Activated CD8-positive, alpha-beta memory T cell treated with anti-CD3 and anti-CD28 coated beads, Interleukin-2, amount 50 U/mL, for 1 hour (primary cell): Measurements from ENCODE around the gene DGKD.
"Not testable (repeated sequence)": the region's sequence is repeated elsewhere in the genome, so short reads cannot be mapped to it uniquely, and the experiment has no call there.

Experiments
- DNase-seq: peaks from one replicate; pipeline ENCODE4 v3.0.0-alpha.2; 2020; ENCODE audit errors: extremely low read depth

DGKD gene

DNA sequence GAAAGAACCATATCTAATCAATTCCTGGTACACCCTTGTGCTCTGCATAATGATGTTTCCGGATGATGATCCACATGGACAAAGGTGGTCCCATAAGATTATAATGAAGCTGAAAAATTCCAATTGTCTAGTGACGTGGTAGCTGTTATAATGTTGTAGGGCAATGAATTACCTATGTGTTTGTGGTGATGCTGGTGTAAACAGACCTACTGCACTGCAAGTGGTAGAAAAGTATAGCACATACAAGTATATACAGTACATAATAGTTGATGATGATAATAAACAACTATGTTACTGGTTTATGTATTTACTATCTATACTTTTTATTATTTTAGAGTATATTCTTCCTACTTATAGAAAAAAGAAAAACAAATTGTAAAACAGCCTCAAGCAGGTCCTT, 8.4 kb downstream of the DGKD start:
- no peak for DNase-seq

DNA sequence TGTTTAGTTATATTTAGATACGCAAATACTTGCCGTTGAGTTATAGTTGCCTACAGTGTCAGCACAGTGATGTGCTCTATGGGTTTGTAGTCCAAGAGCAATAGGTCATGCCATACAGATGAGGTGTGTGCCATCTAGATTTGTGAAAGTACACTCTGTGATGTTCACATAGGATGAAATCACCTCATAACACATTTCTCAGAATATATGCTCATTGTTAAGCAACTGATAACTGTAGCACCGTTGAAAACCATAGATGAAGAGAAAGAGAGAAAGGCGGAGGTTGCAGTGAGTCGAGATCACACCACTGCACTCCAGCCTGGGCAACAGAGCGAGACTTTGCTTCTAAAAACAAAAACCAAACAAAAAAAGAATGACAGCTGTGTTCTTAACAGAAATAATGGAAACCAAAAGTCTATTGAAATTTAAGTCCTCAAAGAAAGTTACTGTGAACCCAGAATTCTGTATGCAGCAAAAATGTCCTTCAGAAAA, 9.5 kb downstream of the DGKD start:
- DNase-seq: no peak

DNA sequence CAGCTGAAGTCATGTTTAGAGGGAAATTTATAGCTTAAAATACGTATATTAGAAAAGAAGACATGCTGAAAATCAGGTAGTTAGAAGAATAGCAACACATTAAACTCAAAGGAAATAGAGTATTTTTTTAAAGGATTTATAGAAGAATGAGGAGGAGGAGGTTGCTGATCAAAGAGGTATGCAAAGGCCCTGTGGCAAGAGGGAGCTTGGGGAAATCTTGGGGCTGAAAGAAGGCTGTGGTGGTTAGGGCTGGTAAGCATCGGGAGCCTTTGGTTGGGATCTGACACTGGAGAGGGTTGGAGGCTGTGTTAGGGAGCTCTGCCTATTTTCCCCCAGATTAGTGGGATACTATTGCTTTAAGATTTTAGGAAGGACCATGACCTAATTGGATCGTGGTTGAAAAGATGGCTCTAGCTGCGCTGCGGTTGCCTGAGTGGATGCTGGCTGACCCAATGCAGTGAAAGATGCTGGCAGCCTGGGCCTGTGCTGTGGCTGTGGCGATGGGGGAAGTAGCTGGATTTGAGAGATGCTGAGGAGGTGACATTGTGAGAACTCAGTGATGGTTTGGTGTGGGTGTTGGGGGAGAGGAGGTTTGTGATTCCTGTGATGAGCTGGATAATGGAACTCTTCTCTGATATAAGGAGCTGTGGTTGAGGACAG, 11.7 kb downstream of the DGKD start:
- DNase-seq: no peak

DNA sequence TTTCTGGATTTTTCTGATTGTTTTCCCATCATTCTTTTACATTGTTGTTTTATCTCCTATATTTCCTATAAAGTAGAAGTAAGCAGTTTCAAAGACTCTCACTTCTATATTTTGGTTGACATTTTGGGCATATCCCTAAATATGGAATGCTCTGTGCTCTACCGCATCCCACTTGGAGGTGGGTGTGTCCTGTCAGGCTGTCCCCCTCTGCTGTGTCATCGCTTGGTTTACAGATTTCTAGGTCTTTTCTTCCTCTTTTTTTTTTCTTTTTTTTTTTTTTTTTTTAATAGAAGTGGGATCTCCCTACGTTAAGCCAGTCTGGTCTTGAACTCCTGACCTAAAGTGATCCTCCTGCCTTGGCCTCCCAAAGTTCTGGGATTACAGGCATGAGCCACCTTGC, 13.3 kb downstream of the DGKD start:
- DNase-seq: no peak

DNA sequence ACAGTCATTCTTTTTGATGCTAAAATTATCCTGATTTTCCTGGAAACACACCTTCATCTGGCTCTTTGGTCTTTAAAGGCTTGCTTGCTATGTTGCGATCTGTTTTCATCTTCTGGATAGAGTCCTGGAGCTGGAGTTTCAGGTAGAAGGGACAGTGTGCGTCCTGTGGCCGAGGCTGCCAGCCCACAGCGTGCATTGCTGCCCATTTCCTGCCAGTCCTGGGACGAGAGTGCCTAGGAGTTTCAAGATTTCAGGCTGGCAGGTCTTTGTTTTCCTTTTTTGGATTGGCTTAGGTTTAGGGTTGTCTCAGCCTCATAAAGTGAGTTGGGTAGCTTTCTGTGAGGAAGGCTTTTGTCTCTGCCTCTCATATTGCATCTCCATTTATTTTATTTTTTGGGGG, 14.5 kb downstream of the DGKD start:
- no peak for DNase-seq

DNA sequence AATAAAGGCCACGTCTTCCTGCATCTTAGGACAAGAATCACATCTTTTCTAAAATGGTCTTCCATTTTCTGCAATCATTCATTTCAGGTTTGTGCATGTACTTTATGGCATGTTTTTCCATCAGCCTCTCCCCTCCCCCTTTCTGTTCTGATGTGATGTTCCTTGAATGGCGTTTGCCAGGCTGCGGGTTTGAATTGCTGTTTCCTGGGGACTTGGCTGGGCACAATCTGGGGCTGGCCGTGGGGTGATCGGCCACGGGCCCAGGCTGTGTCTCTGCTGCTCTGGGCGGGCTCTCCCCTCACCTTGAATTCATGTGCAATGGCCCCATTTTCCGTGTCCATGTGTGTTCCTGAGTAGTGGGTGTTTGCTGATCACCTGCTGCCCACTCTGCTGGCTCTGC, 15.2 kb downstream of the DGKD start:
- DNase-seq: no peak

DNA sequence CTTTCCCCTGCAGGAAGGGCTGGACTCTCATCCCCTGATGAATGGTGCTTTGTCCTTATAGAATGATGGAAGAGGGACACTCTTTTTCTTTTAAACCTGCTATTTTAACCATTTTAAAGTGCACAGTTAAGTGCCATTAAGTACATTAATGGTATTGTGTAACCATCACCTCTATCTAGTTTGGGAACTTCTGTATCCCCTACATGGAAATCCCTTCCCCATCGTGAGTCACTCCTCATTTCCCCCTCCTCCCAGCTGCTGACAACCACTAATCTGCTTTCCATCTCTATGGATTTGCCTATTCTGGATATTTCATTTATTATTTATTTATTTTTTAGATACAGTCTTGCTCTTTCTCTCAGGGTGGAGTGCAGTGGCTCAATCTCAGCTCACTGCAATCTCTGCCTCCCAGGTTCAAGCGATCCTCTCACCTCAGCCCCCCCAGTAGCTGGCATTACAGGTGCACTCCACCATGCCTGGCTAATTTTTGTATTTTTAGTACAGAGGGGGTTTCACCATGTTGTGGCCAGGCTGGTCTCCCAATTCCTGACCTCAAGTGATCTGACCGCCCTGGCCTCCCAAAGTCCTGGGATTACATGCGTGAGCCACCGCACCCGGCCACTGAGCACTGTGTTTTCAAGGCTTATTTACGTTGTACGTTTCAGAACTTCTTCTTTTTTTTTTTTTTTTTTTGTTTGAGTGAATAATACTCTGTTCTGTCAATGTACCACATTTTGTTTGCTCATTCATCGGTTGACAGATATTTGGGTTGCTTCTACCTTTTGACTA, 15.8 kb downstream of the DGKD start:
- no peak for DNase-seq

DNA sequence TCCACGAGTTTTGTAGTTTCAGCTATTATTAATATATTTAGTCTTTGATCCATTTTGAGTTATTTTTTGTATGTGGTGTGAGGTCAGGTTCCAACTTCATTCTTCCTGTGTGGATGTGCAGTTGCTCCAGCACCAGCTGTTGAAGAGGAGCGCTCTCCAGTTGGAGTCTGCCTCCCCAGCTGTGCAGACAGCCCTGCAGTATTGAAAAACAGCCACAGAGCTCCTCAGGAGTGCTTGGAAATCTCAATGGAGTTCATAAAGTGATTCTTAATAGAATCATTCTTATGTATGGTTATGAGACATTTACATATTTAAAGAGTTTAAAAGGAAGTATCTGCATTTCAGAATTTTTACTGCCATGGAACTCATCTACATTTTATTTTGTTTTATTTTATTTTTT, 17.3 kb downstream of the DGKD start:
- no peak for DNase-seq

DNA sequence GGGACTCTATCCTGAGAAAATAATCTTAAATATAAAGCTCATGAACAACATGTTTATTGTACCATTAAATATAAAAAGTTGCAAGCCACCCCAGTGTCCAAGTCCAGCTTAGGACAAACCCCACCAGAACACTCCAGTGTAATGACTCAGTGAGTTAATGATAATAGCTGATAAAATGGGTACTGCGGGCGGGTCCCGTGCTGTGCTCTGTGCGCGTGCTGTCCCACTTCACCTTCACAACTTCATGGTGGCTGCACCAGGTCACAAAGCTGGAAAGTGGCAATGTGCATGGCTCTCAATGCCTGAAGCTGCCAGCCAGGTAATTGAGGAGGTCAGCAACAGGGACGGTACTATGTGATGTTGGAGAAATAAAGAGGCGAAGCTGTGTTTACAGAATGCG, 18.6 kb downstream of the DGKD start:
- no peak for DNase-seq

DNA sequence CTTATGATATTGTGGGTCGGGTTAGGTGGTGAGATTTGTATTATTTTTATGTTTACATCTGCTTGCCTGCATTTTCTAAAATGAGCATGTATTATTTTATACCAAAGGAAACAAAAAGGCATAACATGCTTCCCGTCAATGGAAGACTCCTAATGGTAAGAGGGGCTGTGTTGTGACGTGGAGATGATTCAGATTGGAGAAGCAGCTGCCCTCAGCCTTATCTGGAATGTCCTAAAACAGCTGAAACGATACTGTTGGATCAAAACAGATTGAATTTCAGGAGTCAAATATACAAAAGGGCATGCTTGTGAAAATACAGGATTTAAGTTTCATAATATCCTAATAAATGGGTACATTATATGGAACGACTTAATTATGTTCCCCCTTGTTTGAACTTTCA, 19.0 kb downstream of the DGKD start:
- no peak for DNase-seq

DNA sequence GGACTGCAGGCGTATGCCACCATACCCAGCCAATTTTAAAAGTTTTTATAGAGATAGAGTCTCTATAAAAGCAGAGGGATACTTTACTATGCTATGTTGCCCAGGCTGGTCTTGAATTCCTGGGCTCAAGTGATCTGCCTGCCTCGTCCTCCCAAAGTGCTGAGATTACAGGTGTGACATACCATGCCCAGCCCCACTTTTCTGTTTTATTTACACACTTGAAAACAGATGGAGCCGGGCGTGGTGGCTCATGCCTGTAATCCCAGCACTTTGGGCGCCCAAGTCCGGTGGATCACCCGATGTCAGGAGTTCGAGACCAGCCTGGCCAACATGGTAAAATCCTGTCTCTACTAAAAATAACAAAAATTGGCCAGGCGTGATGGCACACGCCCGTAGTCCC, 20.5 kb downstream of the DGKD start:
- DNase-seq: not testable (repeated sequence)

DNA sequence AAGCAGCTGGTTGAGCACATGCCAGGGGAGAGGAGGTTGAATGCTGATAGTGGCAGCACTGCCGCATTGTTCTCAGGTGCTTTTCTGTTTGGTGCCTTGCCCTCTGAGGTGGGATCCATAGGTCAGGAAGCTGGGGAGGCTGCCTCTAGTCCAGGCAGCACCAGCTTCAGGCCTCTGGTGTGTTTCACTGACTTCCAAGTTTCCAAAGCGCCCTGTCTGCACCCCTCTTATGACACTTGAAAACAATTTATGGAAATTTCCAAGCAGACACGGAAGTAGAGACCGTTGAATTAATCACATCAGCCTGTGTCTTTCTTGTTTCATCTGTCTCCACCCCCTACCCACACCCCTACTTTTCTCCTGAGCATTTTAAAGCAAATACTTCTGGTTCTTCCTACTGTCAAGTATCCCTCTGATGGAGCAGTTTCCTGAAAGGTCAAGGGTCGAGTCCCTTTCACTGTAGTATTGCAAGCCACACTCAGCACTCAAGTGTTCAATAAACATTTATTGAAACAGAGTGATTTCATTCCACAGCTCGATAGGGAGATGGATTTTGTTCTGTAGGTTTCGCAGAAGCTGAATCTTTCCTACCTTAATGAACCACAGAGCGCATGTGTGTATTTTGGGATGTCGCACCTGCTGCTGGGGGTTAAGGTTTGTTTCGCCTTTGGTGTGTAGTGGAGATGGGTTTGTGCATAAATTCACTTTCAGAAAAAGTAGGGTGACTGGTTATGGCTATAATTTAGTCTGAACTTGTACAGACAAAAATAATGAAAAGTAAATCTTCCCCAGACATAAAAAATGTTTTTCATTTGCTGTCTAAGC, 21.4 kb downstream of the DGKD start:
- DNase-seq: no peak

DNA sequence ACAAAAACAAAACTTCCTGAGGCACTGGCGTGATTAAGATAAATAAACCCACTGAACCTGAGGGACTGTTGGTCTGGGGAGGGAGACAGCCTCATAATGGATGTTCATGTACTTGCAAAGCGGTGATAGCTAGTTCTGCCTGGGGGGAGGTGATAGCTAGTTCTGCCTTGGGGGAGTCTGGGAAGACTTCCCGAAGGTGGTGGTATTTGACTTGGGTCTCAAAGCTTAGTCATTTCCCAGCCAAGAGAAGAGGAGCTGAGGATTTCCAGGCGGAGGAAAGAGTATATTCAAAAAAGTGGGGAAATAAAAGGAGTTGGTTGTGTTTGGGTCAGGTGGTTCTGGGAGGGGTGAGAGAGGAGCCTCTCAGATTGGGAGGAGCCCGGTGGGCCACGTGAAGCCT, 24.7 kb downstream of the DGKD start:
- DNase-seq: no peak

DNA sequence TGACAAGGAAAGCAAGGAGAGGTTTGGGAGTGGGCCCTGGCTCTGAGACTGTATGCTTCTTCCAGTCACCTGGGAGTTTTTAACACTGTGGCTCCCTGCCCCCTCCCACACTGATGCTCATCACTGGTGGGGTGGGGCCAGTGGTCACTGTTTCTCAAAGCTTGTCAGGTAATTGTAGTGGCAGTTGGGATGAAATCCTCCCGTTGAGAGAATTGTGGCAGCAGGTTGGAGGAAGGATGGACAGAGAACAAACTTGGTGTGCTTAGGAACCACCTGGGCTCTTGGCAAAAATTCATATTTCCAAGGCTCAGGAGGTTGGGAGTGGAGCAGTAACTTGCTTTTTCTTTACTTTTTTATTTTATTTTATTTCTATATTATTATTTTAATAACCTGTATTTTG, 25.1 kb downstream of the DGKD start:
- DNase-seq: no peak

DNA sequence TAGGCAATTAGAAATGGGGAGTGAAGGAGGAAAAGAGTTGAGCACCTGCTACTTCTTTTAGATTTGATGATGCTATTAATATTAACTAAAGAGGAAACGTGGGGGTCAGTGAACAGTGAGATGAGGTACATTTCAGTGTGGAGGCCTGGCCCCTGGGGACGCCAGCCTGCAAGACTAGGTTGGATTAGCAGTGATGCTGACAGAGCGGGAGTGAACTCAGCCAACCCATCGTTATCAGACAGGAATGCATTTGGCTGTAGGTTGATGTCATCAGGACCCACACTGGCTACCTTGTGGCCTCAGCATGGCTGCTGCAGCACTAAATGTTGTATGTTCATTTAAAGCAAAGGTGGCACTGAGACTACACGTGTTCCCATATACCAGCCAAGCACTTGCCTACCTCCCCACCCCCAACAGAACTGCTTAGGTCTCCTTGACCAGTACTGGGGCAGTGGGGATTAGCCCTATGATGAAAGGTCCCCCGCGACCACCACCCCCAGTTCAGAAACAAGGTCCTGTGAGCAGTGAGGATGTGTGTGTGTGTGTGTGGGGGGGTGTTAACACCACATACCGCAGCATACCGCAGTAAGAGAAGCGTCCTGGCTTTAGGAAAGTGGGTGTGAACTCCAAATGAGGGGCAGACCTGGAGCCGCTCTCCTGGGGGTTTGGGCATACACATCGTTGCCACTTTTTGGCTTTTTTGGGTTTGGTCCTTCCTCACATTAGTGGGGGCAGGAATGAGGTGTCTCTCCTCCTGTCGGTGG, 26.0 kb downstream of the DGKD start:
- no peak for DNase-seq

DNA sequence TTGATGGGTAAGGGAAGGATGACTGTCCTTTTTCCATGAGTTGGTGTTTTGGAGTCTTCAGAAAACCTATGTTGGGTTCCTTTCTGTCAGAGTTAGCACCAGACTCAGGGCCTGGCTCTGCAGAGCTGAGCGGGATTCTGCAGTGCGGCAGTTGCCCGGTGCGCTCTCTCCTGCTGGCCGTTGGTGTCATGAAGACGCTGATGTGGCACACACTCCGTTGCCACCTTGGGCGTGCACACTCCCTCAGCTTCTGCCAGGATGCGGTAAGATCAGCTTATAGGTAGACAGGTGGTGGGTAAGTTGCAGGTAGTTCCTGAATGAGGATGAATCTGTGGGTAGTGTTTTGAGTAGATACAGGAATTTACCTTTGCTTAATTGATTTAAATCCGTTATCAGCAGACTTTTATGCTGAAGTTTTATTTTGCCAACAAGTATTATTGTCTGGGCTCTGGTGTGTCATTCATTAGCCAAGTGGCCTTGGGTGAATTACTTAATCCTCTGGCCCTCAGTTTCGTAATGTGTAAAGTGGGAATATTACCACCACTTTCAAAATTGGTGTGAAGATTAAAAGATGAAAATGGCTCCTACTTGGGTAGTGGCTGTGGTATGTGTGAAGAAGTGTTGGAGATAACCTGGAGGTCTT, 26.8 kb downstream of the DGKD start:
- DNase-seq: no peak

DNA sequence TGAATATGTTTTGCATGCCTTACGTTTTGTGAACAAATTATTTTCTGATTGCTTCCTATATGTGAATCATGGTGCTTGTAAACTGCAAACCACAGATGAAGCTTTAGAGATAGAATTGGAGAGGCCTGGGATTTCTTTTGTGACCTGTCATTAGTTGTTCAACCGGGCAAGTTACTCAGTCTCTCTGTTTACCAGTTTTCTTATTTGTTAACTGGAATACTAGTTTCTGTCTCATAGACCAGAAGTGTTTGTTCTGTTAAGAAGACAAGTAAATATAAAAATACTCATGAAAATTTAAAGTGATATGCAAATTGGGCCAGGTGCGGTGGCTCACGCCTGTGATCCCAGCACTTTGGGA, 27.3 kb downstream of the DGKD start:
- no peak for DNase-seq

DNA sequence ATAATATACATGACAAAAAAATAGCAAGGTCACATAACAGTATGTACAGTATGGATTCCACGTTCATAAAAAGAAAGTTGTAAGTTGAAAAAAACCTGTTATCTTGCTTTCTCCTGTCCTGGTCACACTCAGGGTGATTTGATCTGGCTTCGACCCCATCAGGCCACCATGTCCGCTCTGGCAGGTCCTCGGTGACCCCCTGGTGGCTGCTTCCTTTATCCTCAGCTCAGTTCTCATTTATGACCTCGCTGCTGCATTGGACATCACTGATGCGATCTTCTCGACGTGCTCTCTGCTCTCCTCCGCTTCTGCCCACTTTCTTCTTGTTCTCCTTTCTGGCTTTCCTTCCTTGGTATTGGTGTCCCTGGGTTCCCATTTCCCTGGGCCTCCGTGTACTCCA, 29.7 kb downstream of the DGKD start:
- no peak for DNase-seq

DNA sequence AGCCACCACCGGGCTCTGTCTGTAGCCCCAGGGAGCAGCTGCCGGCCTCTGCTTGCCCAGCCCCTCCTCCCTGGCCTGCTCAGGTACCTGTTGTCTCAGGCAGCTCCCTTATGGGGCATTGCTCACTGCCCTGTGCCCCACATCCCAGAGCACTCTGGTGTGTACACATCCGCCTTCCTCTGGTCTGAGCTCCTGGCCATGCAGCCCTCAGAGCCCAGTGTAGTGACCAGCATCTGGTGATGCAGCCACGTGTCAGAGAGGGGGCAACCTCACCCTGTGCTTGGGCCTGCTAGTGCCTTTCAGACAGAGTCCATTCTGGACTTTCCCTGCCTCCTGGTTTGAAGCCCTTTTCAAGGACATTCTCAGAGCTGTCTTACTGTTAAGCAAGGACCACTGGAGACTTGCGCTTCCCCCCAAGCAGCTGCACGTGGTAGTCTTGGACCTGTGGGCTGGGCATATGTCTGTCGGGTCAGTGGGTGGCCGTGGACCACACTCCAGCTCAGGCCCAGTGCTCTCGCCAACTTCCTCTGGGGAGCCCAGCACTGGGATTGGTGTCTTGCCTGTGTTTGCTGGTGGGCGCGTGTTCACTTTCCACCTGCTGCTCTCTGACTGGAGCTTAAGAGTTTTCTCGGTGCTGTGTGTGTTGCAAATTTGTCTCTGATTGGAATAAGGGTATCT, 30.7 kb downstream of the DGKD start:
- no peak for DNase-seq

DNA sequence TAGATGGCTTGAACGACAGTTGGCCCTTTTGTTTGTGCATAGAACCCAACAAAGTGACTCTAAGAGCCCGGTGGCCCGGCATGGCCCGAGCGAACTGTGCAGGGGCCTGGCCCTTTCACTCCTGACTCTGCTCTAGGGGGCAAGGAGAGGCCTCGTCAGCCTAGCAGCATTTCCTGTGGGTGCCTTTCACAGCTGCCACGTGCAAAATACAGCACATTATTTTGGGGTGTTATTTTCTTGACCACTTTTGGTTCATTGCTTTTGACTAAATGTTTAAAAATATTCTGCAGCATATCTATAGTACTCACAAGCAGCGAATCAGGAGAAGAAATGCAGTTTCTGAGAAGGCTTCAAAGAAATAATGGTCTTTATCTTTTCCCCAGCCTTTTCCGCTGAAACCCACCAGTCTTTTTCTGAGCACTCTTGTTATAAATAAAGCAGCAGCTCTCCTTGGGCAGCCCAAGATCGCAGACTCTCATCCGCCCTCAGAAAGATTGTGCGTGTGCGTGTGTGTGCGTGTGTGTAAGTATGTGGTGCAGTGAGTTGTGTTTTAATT, 31.3 kb downstream of the DGKD start:
- peak; percentile 28 for DNase-seq
